ENCODE results near the gene UVRAG.

The UVRAG gene

GRCh38 chr11:75785187-75785586 is 29.8 kb upstream of the UVRAG start:
- Histone ChIP-seq H3F3A (ENCODE audit: insufficient read depth, low read length) (no peaks in the 10 kb centered on the region), H3K36me3 (replicated peaks; ENCODE audit: insufficient read depth, low read length) (no peaks in the 10 kb centered on the region), H3K9ac (ENCODE audit: low read length) (no peak overlapping the region), H3K27ac (ENCODE audit: low read length) (no peak overlapping the region), H2AFZ (ENCODE audit: low read length) (no peak overlapping the region), H3K9me3 (replicated peaks; ENCODE audit: insufficient read depth, low read length) (no peaks in the 10 kb centered on the region), H4K20me1 (ENCODE audit: insufficient read depth, low read length) (no peaks in the 10 kb centered on the region), H3K4me1 (ENCODE audit: low read length) (no peaks in the 10 kb centered on the region), H3K9me2 (replicated peaks; ENCODE audit: insufficient read depth, low read length) (no peaks in the 10 kb centered on the region), H3K79me2 (ENCODE audit: low read length) (no peaks in the 10 kb centered on the region), H3K4me2 (ENCODE audit: low read depth, low read length) (no peak overlapping the region), H3K4me3 (ENCODE audit: low read length) (no peak overlapping the region), H3K27me3 (replicated peaks; ENCODE audit: insufficient read depth, low read length) (no peaks in the 10 kb centered on the region)
- no peak for DNase-seq
- TF ChIP-seq CTCF (IDR thresholded peaks at IDR 0.05; ENCODE audit: low read length) = no peak
- no peak for TF ChIP-seq EZH2phosphoT487 (IDR thresholded peaks at IDR 0.05; ENCODE audit: low read length)
- TF ChIP-seq EZH2 (optimal IDR thresholded peaks at IDR 0.05; ENCODE audit: low read depth, low read length) = no peak

GRCh38 chr11:75786101-75786736 is 28.8 kb upstream of the UVRAG start:
- Histone ChIP-seq H4K20me1 (ENCODE audit: insufficient read depth, low read length) (no peaks in the 10 kb centered on the region), H3K4me3 (ENCODE audit: low read length) (no peak overlapping the region), H3K27me3 (replicated peaks; ENCODE audit: insufficient read depth, low read length) (no peaks in the 10 kb centered on the region), H3F3A (ENCODE audit: insufficient read depth, low read length) (no peaks in the 10 kb centered on the region), H3K9me2 (replicated peaks; ENCODE audit: insufficient read depth, low read length) (no peaks in the 10 kb centered on the region), H3K27ac (ENCODE audit: low read length) (no peak overlapping the region), H2AFZ (ENCODE audit: low read length) (no peak overlapping the region), H3K36me3 (replicated peaks; ENCODE audit: insufficient read depth, low read length) (no peaks in the 10 kb centered on the region), H3K4me1 (ENCODE audit: low read length) (no peaks in the 10 kb centered on the region), H3K4me2 (ENCODE audit: low read depth, low read length) (no peak overlapping the region), H3K79me2 (ENCODE audit: low read length) (no peaks in the 10 kb centered on the region), H3K9me3 (replicated peaks; ENCODE audit: insufficient read depth, low read length) (no peaks in the 10 kb centered on the region), H3K9ac (ENCODE audit: low read length) (no peak overlapping the region)
- TF ChIP-seq EZH2 (optimal IDR thresholded peaks at IDR 0.05; ENCODE audit: low read depth, low read length) = no peak
- TF ChIP-seq EZH2phosphoT487 (IDR thresholded peaks at IDR 0.05; ENCODE audit: low read length) = no peak
- no peak for TF ChIP-seq CTCF (IDR thresholded peaks at IDR 0.05; ENCODE audit: low read length)
- no peak for DNase-seq

GRCh38 chr11:75789521-75789920 is 25.5 kb upstream of the UVRAG start:
- no peak overlapping the region for H2AFZ ChIP-seq (ENCODE audit: low read length)
- no peaks in the 10 kb centered on the region for H3K36me3 ChIP-seq (replicated peaks; ENCODE audit: insufficient read depth, low read length)
- no peak overlapping the region for H3K27ac ChIP-seq (ENCODE audit: low read length)
- H3K9ac ChIP-seq (ENCODE audit: low read length) = no peak overlapping the region
- no peaks in the 10 kb centered on the region for H3K4me1 ChIP-seq (ENCODE audit: low read length)
- no peaks in the 10 kb centered on the region for H3K27me3 ChIP-seq (replicated peaks; ENCODE audit: insufficient read depth, low read length)
- no peak for TF ChIP-seq CTCF (IDR thresholded peaks at IDR 0.05; ENCODE audit: low read length)
- no peaks in the 10 kb centered on the region for H3K9me3 ChIP-seq (replicated peaks; ENCODE audit: insufficient read depth, low read length)
- no peaks in the 10 kb centered on the region for H3F3A ChIP-seq (ENCODE audit: insufficient read depth, low read length)
- no peaks in the 10 kb centered on the region for H4K20me1 ChIP-seq (ENCODE audit: insufficient read depth, low read length)
- no peak overlapping the region for H3K4me3 ChIP-seq (ENCODE audit: low read length)
- no peak for DNase-seq
- no peaks in the 10 kb centered on the region for H3K9me2 ChIP-seq (replicated peaks; ENCODE audit: insufficient read depth, low read length)
- H3K4me2 ChIP-seq (ENCODE audit: low read depth, low read length) = no peak overlapping the region
- H3K79me2 ChIP-seq (ENCODE audit: low read length) = no peaks in the 10 kb centered on the region
